GM19463 (cell line): Measurements from ENCODE around the gene BCKDHB.
"Not testable (repeated sequence)": the region's sequence is repeated elsewhere in the genome, so short reads cannot be mapped to it uniquely, and the experiment has no call there.

Source experiments
- ATAC-seq: cut with Tn5 transposase; IDR thresholded peaks from one replicate; pipeline ENCODE4 v1.9.1; 2021; ENCODE audit warnings: mild to moderate bottlenecking, moderate library complexity; ENCODE audit not compliant: unreplicated experiment

Gene BCKDHB

DNA sequence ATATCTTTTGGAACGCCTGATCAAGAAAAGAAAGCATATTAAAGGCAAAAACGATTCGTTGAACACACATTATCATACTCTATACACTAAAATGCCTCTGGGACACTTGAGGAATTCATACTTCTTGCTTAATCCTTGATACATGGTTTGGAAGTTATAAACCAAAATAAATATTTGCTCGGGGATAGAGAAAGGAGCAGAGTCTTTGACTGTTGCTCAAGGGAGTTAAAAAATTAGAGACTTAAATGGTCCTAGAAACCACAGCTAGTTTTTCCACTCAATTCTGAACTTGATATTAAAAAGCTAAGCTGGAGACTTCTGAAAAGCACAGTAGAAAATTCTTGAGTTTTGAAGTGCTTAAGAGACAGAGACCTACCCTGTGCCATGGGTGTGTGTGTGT lies 98.9 kb downstream of the BCKDHB start:
- no peak for ATAC-seq

DNA sequence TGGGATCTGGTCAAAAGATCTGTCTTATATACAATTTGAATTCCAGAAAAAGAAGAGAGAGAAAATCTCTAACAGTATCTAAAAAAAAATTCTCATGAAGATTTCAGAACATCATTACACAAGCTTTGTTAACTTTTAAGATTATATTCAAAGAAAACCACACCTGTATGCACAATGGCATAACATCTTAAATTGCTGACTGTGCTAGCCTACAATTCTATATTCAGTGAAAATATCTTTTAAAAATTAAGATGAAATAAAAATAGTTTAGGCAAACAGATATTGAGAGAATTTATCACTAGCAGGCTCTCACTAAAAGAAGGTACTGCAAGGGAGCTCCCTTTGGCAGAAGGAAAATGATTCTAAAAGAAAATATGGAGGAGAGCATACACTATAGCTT lies 100.3 kb downstream of the BCKDHB start:
- ATAC-seq = no peak

DNA sequence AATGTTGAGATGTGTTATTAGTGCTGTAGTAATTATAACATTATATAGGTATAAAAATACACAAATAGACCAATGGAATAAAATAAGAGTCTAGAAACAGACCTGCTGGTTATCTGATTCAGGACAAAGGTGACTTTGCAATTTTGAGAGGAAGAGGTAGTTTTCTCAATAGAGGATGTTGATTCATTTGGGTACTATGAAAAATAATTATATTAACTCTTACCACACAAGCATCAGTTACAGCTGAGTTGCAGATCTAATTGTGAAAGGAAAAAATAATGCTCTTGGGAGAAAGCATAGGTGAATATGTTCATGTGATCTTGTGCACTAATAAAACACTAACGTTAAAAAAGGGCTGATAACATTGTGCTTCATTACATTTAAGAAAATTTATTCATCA lies 103.0 kb downstream of the BCKDHB start:
- ATAC-seq = peak; percentile 34

DNA sequence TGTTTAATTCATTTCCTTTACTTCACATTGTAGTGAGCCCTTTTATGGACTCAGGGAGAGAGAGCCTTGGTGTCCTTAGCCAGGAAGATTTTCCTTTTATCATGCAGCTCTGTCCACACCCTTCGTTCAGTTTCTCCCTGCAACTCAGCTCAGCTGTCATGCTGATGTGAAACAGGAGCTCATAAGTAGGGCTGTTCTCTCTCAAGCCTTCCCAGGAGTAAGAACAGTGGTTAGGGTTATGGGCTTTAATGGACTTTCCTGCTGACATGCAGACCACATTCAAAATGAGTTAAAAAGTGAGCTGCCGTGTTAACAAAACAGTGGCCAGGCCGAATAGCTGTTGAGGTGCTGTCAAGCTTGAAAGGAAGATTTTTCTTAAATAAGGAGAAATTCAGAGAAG lies 104.1 kb downstream of the BCKDHB start:
- peak; percentile 64 for ATAC-seq

DNA sequence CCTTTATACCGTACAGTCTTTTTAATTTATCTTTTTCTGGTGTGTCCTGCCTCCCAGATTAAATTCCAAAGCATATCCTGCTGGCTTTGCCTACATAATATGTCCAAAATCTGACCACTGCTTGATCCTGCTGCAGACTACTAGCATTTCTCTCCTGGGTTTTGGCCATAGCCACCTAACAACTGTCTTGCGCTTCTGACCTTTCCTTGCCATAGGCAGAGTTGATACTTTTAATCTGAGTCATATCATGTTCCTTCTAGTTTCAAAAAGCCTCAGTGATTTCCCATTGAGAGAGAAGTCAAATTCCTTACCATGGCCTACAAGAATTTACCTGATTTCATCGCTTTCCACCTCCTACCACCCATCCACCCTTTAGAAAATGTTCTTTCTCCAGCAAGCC lies 104.8 kb downstream of the BCKDHB start:
- peak; percentile 41 for ATAC-seq

DNA sequence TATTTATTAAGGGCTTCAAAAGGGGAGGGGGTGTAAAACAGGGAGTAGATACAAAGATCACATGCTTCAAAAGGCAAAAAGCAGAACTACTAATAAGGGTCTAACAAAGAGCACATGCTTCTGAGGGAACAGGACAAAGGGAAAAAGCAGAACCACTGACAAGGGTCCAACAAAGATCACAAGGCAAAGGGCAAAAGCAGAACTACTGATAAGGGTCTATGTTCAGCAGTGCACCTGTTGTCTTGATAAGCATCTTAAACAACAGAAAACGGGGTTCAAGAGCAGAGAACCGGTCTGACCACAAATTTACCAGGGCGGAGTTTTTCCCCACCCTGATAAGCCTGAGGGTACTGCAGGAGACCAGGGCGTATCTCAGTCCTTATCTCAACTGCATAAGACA lies 105.4 kb downstream of the BCKDHB start:
- ATAC-seq = not testable (repeated sequence)

DNA sequence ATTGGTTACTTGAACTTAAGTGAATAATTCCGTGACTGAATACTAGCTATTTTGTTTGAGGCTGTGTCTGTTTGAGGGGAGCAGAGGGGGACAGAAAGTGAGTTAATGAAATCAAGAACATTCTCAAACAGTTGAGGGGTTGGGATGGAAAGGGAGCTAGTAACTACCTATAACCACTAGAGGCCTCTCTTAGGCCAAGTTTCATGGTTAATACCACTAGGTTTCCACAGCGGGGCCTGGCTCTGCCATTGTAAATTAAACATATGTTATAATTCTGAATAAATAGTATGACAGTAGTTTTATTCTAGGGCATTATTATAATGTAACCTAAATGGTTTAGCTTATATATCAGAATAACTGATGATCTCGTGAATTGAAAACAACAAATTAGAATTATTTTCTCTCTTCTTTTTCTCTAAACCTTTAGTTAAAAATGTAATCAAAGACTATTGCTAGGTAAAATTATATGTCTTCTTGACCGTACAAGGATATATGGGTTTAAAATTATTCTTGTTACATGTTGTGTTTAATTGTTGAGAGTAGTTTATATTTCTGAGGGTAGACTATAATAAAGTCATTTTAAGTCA lies 108.1 kb downstream of the BCKDHB start:
- peak; percentile 68 for ATAC-seq

DNA sequence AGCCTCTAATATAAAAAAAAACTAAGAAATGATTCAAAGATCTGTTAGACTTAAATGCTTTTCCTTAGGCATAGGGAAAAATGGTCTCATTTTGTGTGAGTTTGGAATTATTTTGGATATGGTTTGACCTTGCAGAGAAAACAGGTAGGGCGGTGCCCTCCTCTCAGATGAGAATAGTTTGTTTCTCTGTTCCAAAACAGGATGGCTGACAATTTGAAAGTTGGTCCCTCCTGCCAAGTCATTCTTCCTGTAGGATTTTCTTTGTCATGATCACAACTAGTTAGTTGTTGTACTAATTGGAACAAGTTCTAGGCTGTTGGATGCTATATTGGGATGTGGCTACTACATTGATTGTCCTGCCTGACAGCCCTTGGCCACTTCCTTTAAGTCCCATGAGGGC lies 108.6 kb downstream of the BCKDHB start:
- no peak for ATAC-seq

DNA sequence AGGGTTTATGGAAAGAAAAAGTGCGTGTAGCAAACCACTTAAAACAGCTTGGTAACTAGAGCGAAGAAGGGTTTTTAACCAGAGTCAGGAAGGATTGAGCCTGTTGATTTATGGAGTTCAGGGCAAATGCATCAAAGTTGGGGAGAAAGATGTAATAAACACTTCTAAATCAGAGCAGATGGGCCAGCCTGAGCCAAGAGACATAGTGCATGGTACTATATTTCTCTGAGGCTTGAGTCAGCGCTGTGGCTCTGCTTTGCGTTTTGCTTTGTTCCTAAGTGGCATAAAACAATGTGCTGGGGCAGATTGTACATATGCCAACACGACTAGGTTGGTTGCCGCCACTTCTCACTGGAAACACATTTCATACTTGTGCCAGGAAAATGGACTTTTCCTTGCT lies 111.3 kb downstream of the BCKDHB start:
- ATAC-seq = no peak

DNA sequence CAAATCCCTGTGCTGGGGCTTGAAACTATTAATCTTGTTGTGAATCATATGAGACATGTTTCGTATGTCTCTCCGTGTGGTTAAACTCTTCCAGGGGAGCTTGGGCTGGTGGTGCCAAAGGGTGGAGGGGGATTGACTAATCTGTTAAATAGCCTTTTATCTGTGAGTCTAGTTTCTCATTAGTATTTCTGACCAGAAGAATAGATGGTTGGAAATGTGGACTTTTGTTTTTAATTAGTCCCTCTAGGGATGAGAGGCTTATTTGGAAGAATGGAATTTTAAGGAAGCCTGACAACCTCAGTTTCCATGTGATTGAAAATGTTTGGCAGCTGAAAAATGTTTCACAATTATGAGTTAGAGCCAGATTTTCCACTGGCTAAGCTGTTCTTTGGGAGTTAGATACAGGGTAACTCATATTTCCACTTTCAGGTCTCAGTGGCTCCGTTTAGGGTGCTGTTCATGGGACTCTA lies 117.3 kb downstream of the BCKDHB start:
- no peak for ATAC-seq

DNA sequence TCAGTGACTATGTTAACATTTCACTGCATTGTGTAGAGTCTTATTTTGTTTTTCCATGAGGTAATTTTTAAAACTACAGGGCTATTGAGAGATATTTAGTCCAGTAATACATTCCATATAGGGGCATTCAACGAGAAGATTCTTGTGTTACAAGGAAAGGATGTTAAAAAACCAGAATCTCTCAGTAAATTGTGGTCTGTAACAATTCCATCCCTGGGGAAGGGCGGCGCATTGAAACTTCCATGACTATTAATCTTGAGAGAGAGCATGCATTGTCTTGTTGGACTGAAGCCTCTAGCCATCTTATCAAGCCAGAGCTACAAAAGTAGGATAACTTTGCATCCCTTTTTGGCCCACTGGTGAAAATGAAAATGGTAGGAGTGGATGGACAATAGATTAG lies 119.7 kb downstream of the BCKDHB start:
- no peak for ATAC-seq

DNA sequence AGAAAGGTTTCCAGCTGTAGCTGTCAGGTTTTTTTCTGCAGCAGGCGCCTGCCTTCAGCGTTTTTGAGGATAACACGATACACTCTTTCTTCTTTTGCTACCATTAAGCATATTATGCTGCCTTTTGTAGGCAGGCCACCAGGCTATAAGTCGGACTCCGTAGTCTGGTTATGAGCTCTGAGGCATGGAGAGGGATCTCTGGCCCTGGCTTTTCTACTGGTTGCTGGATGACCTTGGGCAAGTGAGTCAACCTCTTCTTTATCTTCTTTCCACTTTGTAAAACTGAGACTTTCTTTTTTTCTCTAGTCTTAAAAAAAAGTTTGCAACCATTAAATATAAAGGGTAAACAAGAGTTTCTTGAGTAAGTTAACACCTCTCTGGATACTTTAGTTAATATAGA lies 120.2 kb downstream of the BCKDHB start:
- no peak for ATAC-seq

DNA sequence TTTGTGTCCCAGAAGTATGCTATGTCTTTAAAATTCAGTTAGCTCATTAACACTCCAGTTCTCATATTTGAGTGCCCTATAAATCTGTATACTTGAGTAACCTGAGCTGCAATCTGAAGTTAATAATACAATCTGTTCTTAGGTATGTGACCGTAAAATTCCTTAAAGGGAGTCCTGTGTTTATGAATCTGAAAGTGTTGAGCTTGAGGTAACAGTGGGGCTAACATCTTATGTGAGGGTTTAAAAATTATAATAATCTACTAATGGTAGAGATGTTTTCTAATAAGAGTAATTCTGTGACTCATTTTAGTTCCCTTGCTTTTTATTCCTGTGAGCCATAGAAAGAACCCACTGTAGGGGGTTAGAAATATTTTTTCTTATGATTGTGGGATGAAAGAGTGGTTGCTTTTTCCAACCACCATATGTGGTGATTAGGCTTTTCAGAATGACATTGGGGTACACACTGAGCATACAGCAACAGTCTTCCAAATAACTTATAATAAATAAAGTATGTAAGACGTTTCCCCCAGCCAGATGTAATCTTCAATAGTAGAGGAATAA lies 121.2 kb downstream of the BCKDHB start:
- no peak for ATAC-seq

DNA sequence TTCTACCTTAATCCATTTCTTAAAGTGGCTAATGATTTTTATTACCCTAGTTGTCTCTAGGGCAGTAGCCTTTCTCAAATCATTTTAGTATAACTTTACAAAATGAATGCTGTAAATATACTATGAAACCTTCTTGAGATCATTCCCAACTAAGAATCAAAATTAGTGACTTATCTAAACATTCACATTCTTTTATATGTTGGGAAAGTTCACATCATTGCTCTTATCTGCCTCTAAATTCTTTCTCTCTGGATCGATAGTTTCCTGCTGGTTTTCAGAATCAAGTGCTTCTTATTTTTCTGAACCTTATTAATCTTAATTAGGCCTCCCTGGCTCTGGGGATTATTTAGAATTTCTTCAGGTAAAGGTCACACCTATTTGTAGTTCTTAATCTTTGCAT lies 126.8 kb downstream of the BCKDHB start:
- ATAC-seq = no peak

DNA sequence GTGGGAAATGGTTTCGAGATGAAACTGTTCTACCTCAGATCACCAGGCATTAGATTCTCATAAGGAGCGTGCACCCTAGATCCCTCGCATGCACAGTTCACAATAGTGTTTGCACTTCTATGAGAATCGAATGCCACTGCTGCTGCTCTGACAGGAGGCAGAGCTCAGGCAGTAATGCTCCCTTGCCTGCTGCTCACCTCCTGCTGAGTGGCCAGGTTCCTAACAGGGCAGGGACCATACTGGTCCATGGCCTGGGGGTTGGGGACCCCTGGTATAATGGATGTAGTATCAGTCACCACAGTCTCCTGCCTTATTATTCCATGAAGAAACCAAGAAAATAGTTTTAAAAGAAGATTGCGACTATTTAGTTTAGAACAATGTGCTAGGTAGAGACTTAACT lies 127.5 kb downstream of the BCKDHB start:
- ATAC-seq = no peak

DNA sequence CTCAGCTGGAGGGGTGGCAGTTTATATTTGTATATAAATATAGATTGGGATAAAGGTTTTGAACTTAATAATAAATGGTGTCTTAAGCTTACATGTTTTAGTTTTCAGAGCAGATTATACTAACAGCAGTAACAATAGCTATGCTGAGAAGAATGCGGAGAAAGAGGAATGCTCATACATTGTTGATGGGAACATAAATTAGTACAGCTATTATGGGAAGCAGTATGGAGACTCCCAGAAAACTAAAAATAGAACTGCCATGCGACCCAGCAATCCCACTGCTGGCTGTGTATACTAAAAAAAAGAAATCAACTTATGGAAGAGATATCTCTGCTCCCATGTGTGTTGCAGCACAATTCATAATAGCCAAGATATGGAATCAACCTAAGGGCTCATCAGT lies 127.9 kb downstream of the BCKDHB start:
- ATAC-seq = no peak

DNA sequence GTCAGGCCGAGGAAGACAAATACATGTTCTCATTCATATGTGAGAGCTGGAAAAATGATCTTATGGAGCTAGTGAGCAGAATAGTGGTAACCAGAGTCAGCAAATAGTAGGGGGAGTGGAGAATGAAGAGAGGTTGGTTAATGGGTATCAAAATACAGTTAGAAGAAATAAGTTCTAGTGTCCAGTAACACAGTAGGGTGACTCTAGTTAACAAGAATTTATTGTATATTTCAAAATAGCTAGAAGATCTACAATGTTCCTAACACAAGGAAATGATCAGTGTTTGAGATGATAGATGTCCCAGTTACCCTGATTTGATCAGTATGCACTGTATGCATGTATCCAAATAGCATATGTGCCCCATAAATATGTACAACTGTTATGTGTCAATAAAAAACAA lies 128.4 kb downstream of the BCKDHB start:
- ATAC-seq = no peak

DNA sequence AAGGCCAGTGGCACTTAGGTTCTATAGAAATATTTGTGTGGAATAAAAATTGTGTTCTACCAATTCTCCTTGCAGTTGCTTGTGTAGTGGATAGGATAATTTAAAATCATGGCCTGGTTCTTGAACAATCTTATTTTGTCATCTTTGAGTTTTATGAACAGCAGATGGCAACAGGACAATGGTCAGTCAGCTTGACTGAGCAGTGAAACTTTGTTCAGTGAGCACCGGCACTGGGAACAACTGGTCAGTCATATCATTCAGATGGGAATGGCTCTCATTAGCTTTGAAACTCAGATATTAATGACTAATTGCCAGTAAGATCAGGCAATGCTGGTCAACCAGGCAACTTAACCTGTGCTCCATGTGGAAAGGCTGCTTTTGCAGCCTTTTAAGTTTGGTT lies 129.2 kb downstream of the BCKDHB start:
- no peak for ATAC-seq

DNA sequence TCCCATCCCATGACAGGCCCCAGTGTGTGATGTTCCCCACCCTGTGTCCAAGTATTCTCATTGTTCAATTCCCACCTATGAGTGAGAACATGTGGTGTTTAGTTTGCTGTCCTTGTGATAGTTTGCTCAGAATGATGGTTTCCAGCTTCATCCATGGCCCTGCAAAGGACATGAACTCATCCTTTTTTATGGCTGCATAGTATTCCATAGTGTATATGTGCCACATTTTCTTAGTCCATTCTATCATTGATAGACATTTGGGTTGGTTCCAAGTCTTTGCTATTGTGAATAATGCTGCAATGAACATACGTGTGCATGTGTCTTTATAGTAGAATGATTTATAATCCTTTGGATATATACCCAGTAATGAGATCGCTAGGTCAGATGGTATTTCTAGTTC lies 132.3 kb downstream of the BCKDHB start:
- ATAC-seq = not testable (repeated sequence)

DNA sequence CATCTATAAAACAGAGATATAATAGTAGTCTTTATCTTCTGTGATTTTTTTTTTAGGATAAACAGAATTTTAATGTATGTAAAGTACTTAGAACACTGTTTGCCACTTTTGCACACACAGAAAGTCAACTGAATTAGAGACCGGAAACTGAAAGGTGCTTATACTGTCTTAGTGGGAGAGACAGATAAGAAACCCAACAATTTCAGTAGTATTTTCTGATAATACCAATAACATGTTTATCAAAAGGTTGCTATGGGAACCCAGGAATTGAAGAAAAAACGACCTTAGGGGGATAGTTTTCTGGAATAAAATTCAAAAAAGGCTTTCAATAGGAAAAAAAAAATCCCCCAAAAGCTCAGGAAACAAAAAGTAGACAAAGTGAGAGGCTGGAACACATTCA lies 138.6 kb downstream of the BCKDHB start:
- no peak for ATAC-seq

DNA sequence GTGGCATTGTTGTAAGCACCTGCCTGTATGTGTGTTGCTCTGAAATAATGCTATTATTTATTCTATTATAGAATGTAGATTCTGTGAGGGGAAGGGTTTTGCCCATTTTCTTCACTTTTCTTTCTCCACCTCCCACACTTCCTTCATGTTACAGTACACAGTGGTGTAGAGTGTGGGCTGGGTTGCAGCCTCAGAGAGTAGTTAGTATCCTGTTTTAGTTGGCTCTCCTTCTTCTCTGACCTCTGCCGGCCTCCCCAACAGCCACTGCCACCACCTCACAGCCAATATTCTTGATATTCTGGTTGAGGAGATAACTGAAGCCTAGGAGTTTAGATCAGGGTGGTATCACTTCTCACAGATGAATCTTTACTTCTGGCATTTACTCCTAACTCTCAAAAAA lies 143.4 kb downstream of the BCKDHB start:
- no peak for ATAC-seq

DNA sequence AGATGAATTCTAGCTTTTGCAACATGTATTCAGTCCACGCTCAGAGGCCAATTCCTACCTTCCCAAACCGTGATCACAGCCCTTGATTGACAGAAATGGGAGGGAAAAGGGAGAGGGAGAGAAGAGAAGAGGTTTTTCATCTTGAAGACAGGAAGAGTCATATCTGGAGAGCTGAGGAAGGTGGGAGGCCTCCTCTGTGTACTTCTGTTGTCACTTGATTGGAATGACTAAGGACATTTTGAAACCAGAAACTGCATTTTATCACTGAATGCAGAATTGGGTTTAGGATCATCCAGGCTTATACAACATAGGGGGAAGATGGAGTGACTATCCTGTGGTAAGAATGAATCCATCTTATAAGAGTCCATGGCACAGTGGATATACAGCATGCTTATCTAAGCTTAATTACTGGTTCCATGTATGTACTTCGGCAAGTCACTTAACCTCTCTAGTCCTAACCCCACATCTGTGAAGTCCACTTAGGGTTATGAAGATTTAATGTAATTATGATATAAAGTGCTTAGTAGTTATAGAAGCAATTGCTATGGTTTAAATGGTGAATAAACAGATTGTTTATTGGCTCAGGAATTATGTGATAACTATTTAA lies 144.0 kb downstream of the BCKDHB start:
- ATAC-seq = no peak

DNA sequence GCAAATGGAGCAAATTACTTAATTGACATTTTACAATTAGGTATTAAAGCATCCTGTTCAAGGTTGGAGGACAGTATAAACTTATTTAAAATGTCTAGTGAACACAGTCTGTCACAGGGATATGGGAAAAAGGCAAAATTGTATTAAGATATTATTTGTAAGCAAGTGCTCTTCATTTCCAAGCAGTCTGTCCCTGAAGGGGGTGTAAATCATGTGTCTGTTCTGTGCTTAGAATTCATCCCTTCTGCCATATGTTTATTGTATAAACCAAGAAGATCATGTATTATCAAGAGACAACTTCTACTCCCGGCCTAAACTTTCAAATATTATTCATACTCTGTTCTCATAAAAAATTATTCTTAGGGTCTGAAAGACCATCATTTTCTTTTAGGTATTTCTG lies 144.8 kb downstream of the BCKDHB start:
- no peak for ATAC-seq
